HFFc6 (cell line): ENCODE measurements around the gene FAH. TPM values are rescaled to one million over a fixed set of nuclear protein-coding genes. Genes with fewer than 3 reads are reported as not detected.

Experiments
- DNase-seq: peaks from one replicate; pipeline ENCODE4 v3.0.0-alpha.2; 2018
- H3K27ac Mint-ChIP-seq: 2 replicates; pipeline ENCODE4 v1.8.0; 2020; ENCODE audit warnings: mild to moderate bottlenecking, mixed read lengths
- H3K27me3 Mint-ChIP-seq: 2 replicates; pipeline ENCODE4 v1.8.0; 2021; ENCODE audit warnings: mild to moderate bottlenecking, moderate library complexity, mixed read lengths; ENCODE audit not compliant: insufficient read depth
- H3K36me3 Mint-ChIP-seq: 2 replicates; pipeline ENCODE4 v1.8.0; 2021; ENCODE audit warnings: low read depth, mixed read lengths
- H3K4me1 Mint-ChIP-seq: 2 replicates; pipeline ENCODE4 v1.8.0; 2020; ENCODE audit warnings: low read depth, mixed read lengths
- H3K4me3 Mint-ChIP-seq: 2 replicates; pipeline ENCODE4 v1.8.0; 2020; ENCODE audit warnings: mild to moderate bottlenecking, moderate library complexity, mixed read lengths
- H3K9me3 Mint-ChIP-seq: 2 replicates; pipeline ENCODE4 v1.8.0; 2020; ENCODE audit warnings: mild to moderate bottlenecking, mixed read lengths
- total RNA-seq, 6 experiments: library from RNA; stranded (reverse); fragmentation: NEBNext Ultra II Directional; extraction: Animal tissue kit (Norgen Biotek cat#: 25700); gene quantifications; 2 replicates in 1 of 6; 3 replicates in 5 of 6; pipeline ENCODE4 v1.2.3, GENCODE V29; 2021
- TF ChIP-seq, protein P1 (sequence below): fragments of 200-600 bp; sonication (generic); IDR thresholded peaks from 2 replicates; pipeline ENCODE4 v1.5.0; 2021; ENCODE audit warnings: antibody characterized with exemption, mild to moderate bottlenecking

FAH gene
- total RNA-seq, 6 experiments from 2014 or later, result 51.1 to 75.4 (median 61.1) TPM

DNA sequence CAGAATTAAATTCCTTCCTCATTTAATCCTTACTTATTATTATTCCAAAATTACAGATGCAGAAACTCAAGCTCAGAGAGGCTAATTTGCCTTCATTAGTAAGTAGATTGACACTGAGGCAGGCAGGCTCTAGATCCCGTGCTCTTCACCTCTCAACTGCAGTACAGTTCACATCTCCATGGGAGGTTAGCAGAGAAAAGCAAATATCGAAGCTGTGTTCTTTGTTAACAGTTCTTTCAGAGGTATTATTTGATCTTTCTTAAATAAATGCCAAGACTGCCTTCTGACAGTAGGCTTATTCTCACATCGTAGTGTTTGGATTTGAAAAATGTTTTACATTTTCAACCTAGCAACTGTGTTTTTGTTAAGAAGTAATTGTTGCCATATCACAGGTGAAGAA lies 15.9 kb upstream of the FAH start:
- TF ChIP-seq, protein P1, sequence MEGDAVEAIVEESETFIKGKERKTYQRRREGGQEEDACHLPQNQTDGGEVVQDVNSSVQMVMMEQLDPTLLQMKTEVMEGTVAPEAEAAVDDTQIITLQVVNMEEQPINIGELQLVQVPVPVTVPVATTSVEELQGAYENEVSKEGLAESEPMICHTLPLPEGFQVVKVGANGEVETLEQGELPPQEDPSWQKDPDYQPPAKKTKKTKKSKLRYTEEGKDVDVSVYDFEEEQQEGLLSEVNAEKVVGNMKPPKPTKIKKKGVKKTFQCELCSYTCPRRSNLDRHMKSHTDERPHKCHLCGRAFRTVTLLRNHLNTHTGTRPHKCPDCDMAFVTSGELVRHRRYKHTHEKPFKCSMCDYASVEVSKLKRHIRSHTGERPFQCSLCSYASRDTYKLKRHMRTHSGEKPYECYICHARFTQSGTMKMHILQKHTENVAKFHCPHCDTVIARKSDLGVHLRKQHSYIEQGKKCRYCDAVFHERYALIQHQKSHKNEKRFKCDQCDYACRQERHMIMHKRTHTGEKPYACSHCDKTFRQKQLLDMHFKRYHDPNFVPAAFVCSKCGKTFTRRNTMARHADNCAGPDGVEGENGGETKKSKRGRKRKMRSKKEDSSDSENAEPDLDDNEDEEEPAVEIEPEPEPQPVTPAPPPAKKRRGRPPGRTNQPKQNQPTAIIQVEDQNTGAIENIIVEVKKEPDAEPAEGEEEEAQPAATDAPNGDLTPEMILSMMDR, result no peak
- Mint-ChIP-seq H3K27ac (no peak overlapping the region), H3K9me3 (no peaks in the 10 kb centered on the region), H3K4me1 (no peaks in the 10 kb centered on the region), H3K27me3 (no peaks in the 10 kb centered on the region), H3K36me3 (peaks cover 32% of the 10 kb centered on the region), H3K4me3 (no peak overlapping the region)
- DNase-seq, result no peak

DNA sequence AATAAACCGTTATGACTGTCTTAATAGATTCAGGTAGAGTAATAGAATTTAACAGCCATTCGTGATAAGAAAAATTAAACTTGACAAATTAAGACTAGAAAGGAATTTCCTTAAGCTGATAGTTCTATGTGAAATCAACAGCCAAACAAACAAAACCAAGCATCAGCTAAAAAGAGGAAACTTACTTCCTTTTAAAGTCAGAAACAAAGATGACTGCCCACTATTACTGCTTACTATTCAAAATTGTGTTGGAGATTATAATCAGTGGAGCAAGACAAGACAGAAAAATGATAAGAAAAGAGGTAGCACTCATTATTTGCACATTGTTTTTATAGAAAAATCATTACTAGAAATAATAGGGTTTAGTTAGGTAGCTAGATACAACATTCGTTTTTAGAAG lies 13.8 kb upstream of the FAH start:
- no peaks in the 10 kb centered on the region for H3K9me3 Mint-ChIP-seq
- TF ChIP-seq, protein P1, result no peak
- no peaks in the 10 kb centered on the region for H3K27me3 Mint-ChIP-seq
- no peak overlapping the region for H3K4me3 Mint-ChIP-seq
- DNase-seq, result no peak
- no peak overlapping the region for H3K27ac Mint-ChIP-seq
- peaks cover 31% of the 10 kb centered on the region for H3K36me3 Mint-ChIP-seq
- no peaks in the 10 kb centered on the region for H3K4me1 Mint-ChIP-seq

DNA sequence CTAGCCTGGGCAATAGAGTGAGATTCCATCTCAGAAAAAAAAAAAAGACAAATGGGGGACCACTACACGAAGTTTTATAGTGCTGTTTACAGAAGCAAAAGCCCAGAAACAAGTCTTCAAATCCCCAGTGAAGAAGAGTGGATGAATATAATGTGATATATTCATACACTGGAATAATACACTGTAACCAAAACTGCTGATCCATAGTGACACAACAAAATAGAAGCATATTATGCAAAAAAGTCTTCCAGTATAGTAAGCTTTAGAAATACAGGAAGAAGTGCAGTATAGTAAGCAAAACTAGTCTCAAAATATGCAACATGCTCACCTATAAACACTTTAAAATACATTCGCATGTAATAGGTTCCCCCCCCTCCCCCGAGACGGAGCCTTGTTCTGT lies 11.9 kb upstream of the FAH start:
- H3K4me3 Mint-ChIP-seq, result no peak overlapping the region
- no peak for DNase-seq
- H3K27ac Mint-ChIP-seq, result no peak overlapping the region
- H3K9me3 Mint-ChIP-seq, result no peaks in the 10 kb centered on the region
- no peaks in the 10 kb centered on the region for H3K27me3 Mint-ChIP-seq
- peaks cover 19% of the 10 kb centered on the region for H3K36me3 Mint-ChIP-seq
- TF ChIP-seq, protein P1, result no peak
- H3K4me1 Mint-ChIP-seq, result no peaks in the 10 kb centered on the region

- TF ChIP-seq, protein P1, result no peak
- H3K9me3 Mint-ChIP-seq, result no peaks in the 10 kb centered on the region
- H3K27ac Mint-ChIP-seq, result no peak overlapping the region
- no peaks in the 10 kb centered on the region for H3K27me3 Mint-ChIP-seq
- no peak for DNase-seq
- H3K4me1 Mint-ChIP-seq, result no peaks in the 10 kb centered on the region
- no peak overlapping the region for H3K4me3 Mint-ChIP-seq
- H3K36me3 Mint-ChIP-seq, result peaks cover 19% of the 10 kb centered on the region
Observed at GRCh38 chr15:80141916-80142598, 10.7 kb upstream of the FAH start.

GRCh38 chr15:80142646-80143045 lies 10.2 kb upstream of the FAH start:
- no peak overlapping the region for H3K27ac Mint-ChIP-seq
- H3K4me3 Mint-ChIP-seq, result no peak overlapping the region
- no peaks in the 10 kb centered on the region; the same call in 1 of the 2 replicates for H3K27me3 Mint-ChIP-seq
- DNase-seq, result no peak
- peaks cover 15% of the 10 kb centered on the region for H3K36me3 Mint-ChIP-seq
- H3K4me1 Mint-ChIP-seq, result no peaks in the 10 kb centered on the region
- TF ChIP-seq, protein P1, result no peak
- no peaks in the 10 kb centered on the region for H3K9me3 Mint-ChIP-seq
